Neutrophil (primary cell): ENCODE data around the gene HOXC12.

ENCODE experiments used
- H3K27ac ChIP-seq: fragments of 200-600 bp; sonication (generic); 2 replicates; pipeline ENCODE4 v1.5.1; 2016; ENCODE audit warnings: mild to moderate bottlenecking, moderate library complexity
- H3K27me3 ChIP-seq: fragments of 200-600 bp; sonication (generic); 2 replicates; pipeline ENCODE4 v1.6.0; 2016; ENCODE audit warnings: mild to moderate bottlenecking
- H3K36me3 ChIP-seq: fragments of 200-600 bp; sonication (generic); 2 replicates; pipeline ENCODE4 v1.5.1; 2017
- H3K4me1 ChIP-seq, 2 experiments: fragments of 200-600 bp in 1 of 2; sonication (generic) in 1 of 2; 1 replicate in 1 of 2; 2 replicates in 1 of 2; pipeline versions ENCODE4 v1.5.1 to v1.6.1; 2013 to 2016; ENCODE audit warnings: low read depth in 1 of 2, low read length in 1 of 2, mild to moderate bottlenecking in 1 of 2, moderate library complexity in 1 of 2; ENCODE audit not compliant: control insufficient read depth in 1 of 2, insufficient read depth in 1 of 2
- H3K4me3 ChIP-seq, 2 experiments: fragments of 200-600 bp in 1 of 2; sonication (generic) in 1 of 2; 1 replicate in 1 of 2; 2 replicates in 1 of 2; pipeline ENCODE4 v1.5.1; 2013 to 2016; ENCODE audit warnings: low read depth in 1 of 2, low read length in 1 of 2, mild to moderate bottlenecking in 1 of 2, moderate library complexity in 1 of 2
- H3K9me3 ChIP-seq: fragments of 200-600 bp; sonication (generic); 2 replicates; pipeline ENCODE4 v1.5.1; 2016
- CTCF ChIP-seq: fragments of 200-600 bp; sonication (generic); IDR thresholded peaks from 2 replicates; pipeline ENCODE4 v1.5.1; 2016; ENCODE audit warnings: antibody characterized with exemption

HOXC12 gene

GRCh38 chr12:53950437-53950773, 4.3 kb upstream of the HOXC12 start:
- no peak for TF ChIP-seq CTCF
- no peaks in the 10 kb centered on the region for H3K9me3 ChIP-seq
- no peaks in the 10 kb centered on the region for H3K36me3 ChIP-seq
- H3K27ac ChIP-seq = no peak overlapping the region
- H3K4me1 ChIP-seq = no peaks in the 10 kb centered on the region
- no peak overlapping the region for H3K4me3 ChIP-seq
- H3K27me3 ChIP-seq = peaks cover 100% of the 10 kb centered on the region

GRCh38 chr12:53950789-53951576, 3.7 kb upstream of the HOXC12 start:
- Histone ChIP-seq H3K27ac (no peak overlapping the region), H3K27me3 (peaks cover 100% of the 10 kb centered on the region)

GRCh38 chr12:53951577-53952334, 2.9 kb upstream of the HOXC12 start:
- H3K4me3 ChIP-seq = no peak overlapping the region
- H3K9me3 ChIP-seq = no peaks in the 10 kb centered on the region
- H3K36me3 ChIP-seq = no peaks in the 10 kb centered on the region
- H3K27ac ChIP-seq = no peak overlapping the region
- H3K27me3 ChIP-seq = peaks cover 100% of the 10 kb centered on the region
- no peak for TF ChIP-seq CTCF
- H3K4me1 ChIP-seq = no peaks in the 10 kb centered on the region

More at GRCh38 chr12:53950789-53951576, 3.7 kb upstream of the HOXC12 start:
- H3K9me3 ChIP-seq = no peaks in the 10 kb centered on the region
- no peaks in the 10 kb centered on the region for H3K4me1 ChIP-seq
- no peak for TF ChIP-seq CTCF
- H3K4me3 ChIP-seq = no peak overlapping the region
- no peaks in the 10 kb centered on the region for H3K36me3 ChIP-seq

- no peak overlapping the region for H3K4me3 ChIP-seq
- no peaks in the 10 kb centered on the region for H3K36me3 ChIP-seq
- TF ChIP-seq CTCF = no peak
- H3K27me3 ChIP-seq = peaks cover 100% of the 10 kb centered on the region
- H3K9me3 ChIP-seq = no peaks in the 10 kb centered on the region
- H3K27ac ChIP-seq = no peak overlapping the region
- no peaks in the 10 kb centered on the region for H3K4me1 ChIP-seq
Observed at GRCh38 chr12:53952335-53952694, 2.4 kb upstream of the HOXC12 start.

- Histone ChIP-seq H3K36me3 (no peaks in the 10 kb centered on the region), H3K4me3 (no peak overlapping the region), H3K4me1 (no peaks in the 10 kb centered on the region), H3K27me3 (peaks cover 100% of the 10 kb centered on the region), H3K27ac (no peak overlapping the region), H3K9me3 (no peaks in the 10 kb centered on the region)
- TF ChIP-seq CTCF = no peak
Observed at GRCh38 chr12:53952871-53953734, 1.6 kb upstream of the HOXC12 start.
